HG02885 (cell line): Measurements from ENCODE around the gene EVI5.
"Not testable (repeated sequence)": the region's sequence is repeated elsewhere in the genome, so short reads cannot be mapped to it uniquely, and the experiment has no call there.

ENCODE experiments used
- ATAC-seq: cut with Tn5 transposase; IDR thresholded peaks from one replicate; pipeline ENCODE4 v1.9.1; 2021; ENCODE audit warnings: mild to moderate bottlenecking; ENCODE audit not compliant: unreplicated experiment, poor library complexity

The EVI5 gene

GRCh38 chr1:92754000-92754718, 30.7 kb downstream of the EVI5 start:
- no peak for ATAC-seq

DNA sequence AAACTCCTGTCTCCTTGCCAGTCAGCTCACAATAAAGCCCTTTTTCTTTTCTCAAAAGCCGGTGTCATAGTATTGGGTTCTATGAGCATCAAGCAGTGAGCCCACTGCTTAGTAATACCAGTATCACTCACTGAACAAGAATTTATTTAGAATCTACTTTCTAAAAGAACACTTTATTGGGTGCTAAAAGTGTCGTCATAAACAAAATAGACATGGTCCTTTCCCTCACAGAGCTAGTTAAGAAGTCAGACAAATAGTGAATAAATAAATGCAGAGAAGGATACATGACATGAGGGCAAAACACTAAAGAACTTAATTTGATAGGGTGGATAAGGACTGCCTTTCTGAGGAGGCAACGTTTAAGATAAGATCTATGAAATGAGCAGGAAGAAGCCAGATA, 32.2 kb downstream of the EVI5 start:
- ATAC-seq = no peak

DNA sequence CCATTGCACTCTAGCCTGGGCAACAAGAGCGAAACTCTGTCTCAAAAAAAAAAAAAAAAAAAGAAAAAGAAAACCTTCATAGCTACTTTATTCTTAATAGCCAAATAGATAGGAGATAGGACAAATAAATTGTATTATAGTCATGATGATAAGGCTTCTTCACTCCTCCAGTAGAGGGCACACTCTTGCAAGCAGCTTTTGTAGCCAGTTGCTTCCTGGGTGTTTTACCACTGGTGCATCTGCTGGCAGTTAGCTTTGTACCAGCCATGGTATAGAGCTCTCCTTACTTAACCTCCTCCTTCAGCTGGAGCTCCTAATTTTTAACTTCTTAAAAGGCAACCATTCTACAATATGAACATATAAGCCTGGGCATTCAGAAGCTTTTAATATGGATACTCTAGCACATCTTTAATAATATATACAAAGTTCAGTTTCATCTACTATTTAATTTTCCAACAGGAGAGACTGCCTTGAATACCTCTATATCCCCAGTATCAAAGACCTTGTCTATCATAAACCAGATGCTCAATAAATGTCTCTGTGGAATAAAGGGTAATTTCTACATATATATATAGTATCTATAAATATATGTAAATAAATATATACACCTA, 35.8 kb downstream of the EVI5 start:
- peak; percentile 76 for ATAC-seq

DNA sequence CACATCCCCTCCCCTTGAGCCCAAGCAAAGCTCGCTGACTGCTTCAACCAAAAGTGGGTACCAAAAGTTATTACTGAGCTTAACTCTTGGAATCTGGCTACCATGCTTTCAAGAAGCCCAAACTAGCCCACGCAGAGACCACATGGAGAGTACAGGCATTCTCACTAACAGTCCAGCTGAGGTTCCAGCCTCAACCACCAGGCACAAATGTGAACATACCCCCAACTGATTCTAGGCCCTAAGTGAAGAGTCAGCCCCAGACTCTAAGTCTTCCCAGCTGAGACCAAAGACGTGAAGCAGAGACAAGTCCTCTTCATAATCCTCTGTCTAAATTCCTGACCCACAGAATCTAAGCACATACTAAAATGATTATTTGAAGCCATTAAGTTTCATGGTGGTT, 36.8 kb downstream of the EVI5 start:
- no peak for ATAC-seq

DNA sequence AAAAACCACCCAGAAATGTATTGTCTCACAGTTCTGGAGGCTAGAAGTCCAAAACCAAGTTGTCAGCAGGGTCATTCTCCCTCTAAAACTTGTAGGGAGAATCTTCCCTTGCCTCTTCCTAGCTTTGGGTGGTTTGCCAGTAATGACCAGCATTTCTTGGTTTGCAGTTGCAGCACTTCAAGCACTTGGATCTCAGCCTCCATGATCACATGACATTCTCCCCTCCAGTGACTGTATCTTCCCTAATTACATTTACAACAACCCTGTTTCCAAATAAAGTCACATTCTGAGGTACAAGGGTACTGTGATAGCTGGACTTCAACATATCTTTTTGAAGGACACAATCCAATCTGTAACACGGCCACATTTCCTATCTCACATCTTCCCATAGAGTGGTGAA, 37.2 kb downstream of the EVI5 start:
- ATAC-seq = no peak

DNA sequence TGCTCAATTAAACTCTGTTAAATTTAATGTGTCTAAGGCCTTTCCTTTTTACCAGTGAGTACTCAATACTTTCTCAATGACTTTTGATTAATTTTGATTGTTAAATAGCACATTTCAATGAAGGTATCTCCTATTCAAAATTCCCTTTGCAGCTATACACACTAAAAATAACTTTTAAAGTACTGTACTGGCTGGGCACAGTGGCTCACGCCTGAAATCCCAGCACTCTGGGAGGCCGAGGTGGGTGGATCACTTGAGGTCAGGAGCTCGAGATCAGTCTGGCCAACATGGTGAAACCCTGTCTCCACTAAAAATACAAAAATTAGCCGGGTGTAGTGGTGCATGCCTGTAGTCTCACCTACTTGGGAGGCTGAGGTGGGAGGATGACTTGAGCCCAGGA, 38.7 kb downstream of the EVI5 start:
- ATAC-seq = not testable (repeated sequence)

- ATAC-seq = no peak
These were observed 41.7 kb downstream of the EVI5 start for GRCh38 chr1:92743221-92743620.

DNA sequence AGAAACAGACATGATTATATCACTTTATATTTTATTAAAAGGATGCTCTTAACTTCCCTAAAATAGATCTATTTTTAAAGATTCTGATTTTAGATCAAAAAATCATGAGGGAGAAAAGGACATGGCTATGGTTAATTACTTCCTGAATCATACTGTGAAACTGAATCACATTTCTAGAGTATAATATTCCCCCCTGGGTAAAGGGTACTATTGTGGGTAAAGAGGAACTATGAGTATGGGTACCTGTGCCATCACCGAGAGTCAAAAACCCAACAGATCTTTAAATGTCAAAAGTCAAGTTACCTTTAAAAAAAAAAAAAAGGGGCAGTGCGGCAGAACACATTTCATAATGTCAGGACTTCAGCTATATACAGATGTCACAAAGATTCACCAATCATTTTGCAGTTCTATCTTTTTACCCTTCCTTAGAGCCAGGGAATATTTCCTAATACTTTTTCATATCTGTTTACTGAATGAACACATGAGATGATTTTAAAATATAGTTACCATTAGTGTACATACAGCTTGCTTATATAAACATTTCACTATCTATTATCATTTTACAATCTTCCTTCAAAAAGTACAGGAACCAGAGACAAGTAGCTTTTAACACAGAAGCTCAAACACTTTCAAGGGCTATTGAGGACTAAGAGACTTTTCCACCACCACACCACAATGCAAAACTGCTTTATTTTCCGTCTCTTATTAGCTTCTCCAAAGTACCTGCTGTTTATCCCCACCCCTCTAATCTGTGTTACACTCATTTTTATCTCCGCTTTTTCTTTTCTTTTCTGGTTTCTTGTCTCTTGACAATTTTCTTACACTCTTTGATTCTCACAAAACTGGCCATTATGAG, 45.0 kb downstream of the EVI5 start:
- ATAC-seq = no peak

DNA sequence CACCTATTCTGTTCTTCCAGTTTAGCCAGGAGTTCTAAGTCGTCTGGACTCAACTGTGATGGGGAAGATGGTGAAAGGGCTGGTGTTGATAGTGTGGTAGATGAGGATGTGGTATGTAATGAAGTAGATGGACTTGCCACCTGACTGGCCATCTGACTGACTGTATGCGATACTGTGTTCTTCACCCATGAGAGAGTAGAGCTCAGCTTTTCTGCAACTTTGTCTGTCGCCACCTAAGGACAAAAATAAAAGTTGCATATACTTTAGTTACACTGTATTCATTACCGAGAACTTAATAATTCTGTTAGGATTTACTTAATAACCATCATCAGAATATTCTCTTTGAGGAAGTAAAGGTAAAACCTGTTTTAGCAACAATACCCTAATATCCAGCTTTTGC, 48.5 kb downstream of the EVI5 start:
- no peak for ATAC-seq

- no peak for ATAC-seq
These were observed 54.4 kb downstream of the EVI5 start for GRCh38 chr1:92730476-92730875.

- no peak for ATAC-seq
These were observed 56.2 kb downstream of the EVI5 start for GRCh38 chr1:92728697-92729096.

DNA sequence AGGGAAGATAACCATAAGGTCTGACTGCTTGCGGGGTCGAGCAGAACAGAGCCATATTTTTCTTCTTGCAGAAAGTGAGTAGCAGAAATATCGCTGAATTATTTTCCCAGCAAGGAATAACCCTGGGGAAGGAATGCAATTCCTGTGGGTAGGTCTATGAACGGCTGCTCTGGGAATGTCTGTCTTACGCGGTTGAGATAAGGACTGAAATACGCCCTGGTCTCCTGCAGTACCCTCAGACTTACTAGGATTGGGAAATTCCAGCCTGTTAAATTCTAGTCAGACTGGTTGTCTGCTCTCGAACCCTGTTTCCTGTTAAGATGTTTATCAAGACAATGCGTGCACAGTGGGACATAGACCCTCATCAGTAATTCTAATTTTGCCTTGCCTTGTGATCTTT, 61.2 kb downstream of the EVI5 start:
- ATAC-seq = not testable (repeated sequence)

- no peak for ATAC-seq
These were observed 63.0 kb downstream of the EVI5 start for GRCh38 chr1:92721886-92722285.

- not testable (repeated sequence) for ATAC-seq
These were observed 63.8 kb downstream of the EVI5 start for GRCh38 chr1:92721157-92721556.

GRCh38 chr1:92715476-92715951, 69.4 kb downstream of the EVI5 start:
- ATAC-seq = not testable (repeated sequence)

DNA sequence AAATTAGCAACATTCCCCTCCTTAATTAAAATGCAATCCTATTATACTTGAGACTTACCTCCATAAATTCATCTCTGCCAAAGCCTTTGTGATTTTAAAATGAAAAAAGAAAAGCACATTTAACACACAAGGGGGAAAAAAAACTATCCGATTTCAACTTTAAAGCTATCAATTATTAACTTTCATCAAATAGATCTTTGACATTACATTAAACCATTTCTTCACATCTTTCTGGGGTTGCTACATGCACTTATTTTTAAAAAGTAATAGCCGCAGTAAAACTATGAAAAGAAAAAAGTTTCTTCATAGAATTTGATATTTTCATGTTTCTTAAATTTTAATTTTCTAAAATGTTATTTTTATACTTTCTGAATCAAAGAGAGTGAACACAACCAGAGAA, 71.0 kb downstream of the EVI5 start:
- ATAC-seq = no peak

DNA sequence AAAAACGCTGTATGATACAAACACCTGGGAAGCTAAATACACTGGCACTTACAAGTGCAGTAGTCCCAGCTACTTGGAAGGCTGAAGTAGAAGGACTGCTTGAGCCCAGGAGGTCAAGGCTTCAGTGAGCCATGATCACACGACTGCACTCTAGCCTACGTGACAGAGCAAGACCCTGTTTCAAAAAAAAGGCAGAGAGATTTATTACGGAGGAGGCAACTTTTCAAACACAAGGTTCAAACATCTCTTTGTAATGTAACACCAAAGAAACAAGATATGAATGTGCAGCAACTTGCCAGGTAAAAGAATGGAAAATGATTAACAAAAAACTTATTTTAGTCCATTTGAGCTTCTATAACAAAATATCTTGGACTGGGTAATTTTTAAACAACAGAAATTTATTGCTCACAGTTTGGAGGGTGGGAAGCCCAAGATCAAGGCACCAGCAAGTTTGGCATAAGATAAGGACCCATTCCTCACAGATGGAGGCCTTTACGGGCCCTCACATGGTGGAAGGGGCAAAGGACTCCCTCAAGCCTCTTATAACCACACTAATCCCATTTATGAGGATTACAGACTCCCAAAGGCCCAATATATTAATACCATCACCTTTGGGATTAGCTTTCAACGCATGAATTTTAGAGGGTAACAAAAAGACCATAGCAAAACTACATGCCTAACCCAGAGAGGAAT, 73.3 kb downstream of the EVI5 start:
- ATAC-seq = no peak

GRCh38 chr1:92709738-92710137, 75.2 kb downstream of the EVI5 start:
- no peak for ATAC-seq

- no peak for ATAC-seq
These were observed 76.4 kb downstream of the EVI5 start for GRCh38 chr1:92708368-92708950.

GRCh38 chr1:92707709-92708108, 77.2 kb downstream of the EVI5 start:
- no peak for ATAC-seq
